K562 (cell line): ENCODE data around the gene MYO7A. TPM values are rescaled to one million over a fixed set of nuclear protein-coding genes. Genes with fewer than 3 reads are reported as not detected.

Experiments used
- ATAC-seq: fragments of 200-7000 bp; cut with Tn5 transposase; 3 replicates; pipeline ENCODE4 v1.9.1; 2020; ENCODE audit warnings: moderate library complexity
- BruUV-seq: library from RNA; stranded (reverse); fragments of 400-500 nt; replicated peaks from 2 replicates; lab custom pipeline; 2021; lab: Mats Ljungman, UMichigan
- CTCF ChIA-PET: fragments of 300-600 bp; formaldehyde crosslinking; extraction: SDS; loops from one replicate; lab custom pipeline; 2021; ENCODE audit warnings: low intra/inter-chr PET ratio; lab: Yijun Ruan, JAX
- POLR2A ChIA-PET: fragments of 300-600, 350-650 bp; sonication (Branson Sonifier 250); formaldehyde crosslinking; extraction: SDS; loops from one replicate; lab custom pipeline; 2021; ENCODE audit warnings: antibody characterized with exemption, inconsistent platforms; lab: Yijun Ruan, JAX
- DNase-seq, 4 experiments: peaks; one replicate each; pipeline versions ENCODE4 v3.0.0 to v3.0.0-alpha.2; 2011 to 2018; ENCODE audit warnings: low spot score in 3 of 4, mixed read lengths in 3 of 4; ENCODE audit errors: extremely low read depth in 1 of 4
- FAIRE-seq: peaks from 2 replicates; lab custom pipeline; 2011; peaks lifted over from hg19 to GRCh38; lab: Jason Lieb, UNC
- H2AFZ ChIP-seq: 2 replicates; pipeline ENCODE4 v1.6.0; 2011; ENCODE audit warnings: low read depth, low read length, control low read depth, inconsistent platforms
- H3K27ac ChIP-seq: fragments of 200-600 bp; 3 replicates; pipeline ENCODE4 v1.8.0; 2011; ENCODE audit warnings: low read depth, mild to moderate bottlenecking, control low read depth, inconsistent platforms, low read length, moderate library complexity, mixed read lengths; ENCODE audit errors: extremely low read depth
- H3K27me3 ChIP-seq, 2 experiments: fragments of 300-600 bp in 1 of 2; 2 replicates in 1 of 2; 3 replicates in 1 of 2; pipeline versions ENCODE4 v1.6.0 to v1.8.0; 2011; ENCODE audit warnings: inconsistent platforms in 2 of 2, low read length in 2 of 2, mild to moderate bottlenecking in 1 of 2, mixed read lengths in 1 of 2, moderate library complexity in 1 of 2; ENCODE audit not compliant: control insufficient read depth in 2 of 2, insufficient read depth in 2 of 2
- H3K36me3 ChIP-seq: fragments of 300-600 bp; 3 replicates; pipeline ENCODE4 v1.8.0; 2011; ENCODE audit warnings: mild to moderate bottlenecking, low read length, inconsistent platforms; ENCODE audit not compliant: control insufficient read depth, insufficient read depth
- H3K4me1 ChIP-seq, 2 experiments: fragments of 200-600 bp in 1 of 2; replicated peaks in 1 of 2; 2 replicates in 1 of 2; 3 replicates in 1 of 2; pipeline versions ENCODE4 v1.5.1 to v1.8.0; 2011; ENCODE audit warnings: inconsistent platforms in 2 of 2, low read length in 2 of 2, mild to moderate bottlenecking in 1 of 2, mixed read lengths in 1 of 2, moderate library complexity in 1 of 2; ENCODE audit not compliant: control insufficient read depth in 2 of 2, insufficient read depth in 2 of 2
- H3K4me2 ChIP-seq: 2 replicates; pipeline ENCODE4 v1.6.1; 2011; ENCODE audit warnings: low read length, control low read depth, inconsistent platforms, mixed read lengths; ENCODE audit not compliant: insufficient read depth
- H3K4me3 ChIP-seq: fragments of 200-600 bp; sonication (generic), shearing (Covaris generic); 2 replicates; pipeline ENCODE4 v1.5.1; 2016; ENCODE audit warnings: control low read depth, inconsistent platforms
- H3K79me2 ChIP-seq: fragments of 200-600 bp; 3 replicates; pipeline ENCODE4 v1.8.0; 2011; ENCODE audit warnings: low read length, inconsistent platforms; ENCODE audit not compliant: control insufficient read depth, insufficient read depth
- H3K9ac ChIP-seq, 2 experiments: 2 replicates each; pipeline versions ENCODE4 v1.6.0 to v1.6.1; 2011; ENCODE audit warnings: low read depth in 2 of 2, low read length in 2 of 2, control low read depth in 1 of 2, inconsistent platforms in 1 of 2, mild to moderate bottlenecking in 1 of 2, mixed read lengths in 1 of 2; ENCODE audit not compliant: insufficient read depth in 1 of 2
- H3K9me1 ChIP-seq: one replicate; pipeline ENCODE4 v1.6.0; 2011; ENCODE audit warnings: inconsistent platforms, mild to moderate bottlenecking, low read length, moderate library complexity; ENCODE audit not compliant: control insufficient read depth, insufficient read depth
- H3K9me3 ChIP-seq: replicated peaks from 2 replicates; pipeline ENCODE4 v1.5.1; 2011; ENCODE audit warnings: low read depth, low read length, inconsistent platforms; ENCODE audit not compliant: control insufficient read depth, insufficient read depth
- H4K20me1 ChIP-seq: replicated peaks from 2 replicates; pipeline ENCODE4 v1.6.1; 2011; ENCODE audit warnings: low read length, inconsistent platforms, mixed read lengths; ENCODE audit not compliant: control insufficient read depth, insufficient read depth
- GTF3C2 ChIP-seq: IDR thresholded peaks from 3 replicates; pipeline ENCODE4 v1.6.1; 2011; ENCODE audit warnings: borderline replicate concordance, mild to moderate bottlenecking, moderate library complexity; ENCODE audit not compliant: insufficient read length; ENCODE audit errors: extremely low read depth
- MAFG ChIP-seq: fragments of 450-650 bp; conservative IDR thresholded peaks from 2 replicates; pipeline ENCODE4 v1.6.1; 2016; ENCODE audit warnings: missing genetic modification characterization, missing compliant biosample characterization
- ZFP36 ChIP-seq: fragments of 150-350 bp; IDR thresholded peaks from 2 replicates; pipeline ENCODE4 v1.6.1; 2018; ENCODE audit warnings: low read length, low read depth; ENCODE audit not compliant: partially characterized antibody
- WGBS: fragments of 100-300 bp; shearing (Covaris generic); methylation state at CpG from one replicate; pipeline ENCODE4 v1.1.6; 2016; ENCODE audit warnings: low coverage, mixed read lengths; ENCODE audit not compliant: insufficient coverage; ENCODE audit errors: missing lambda C conversion rate; 5-methylcytosine and 5-hydroxymethylcytosine counted together
- in situ Hi-C: fragments of 300-500 bp; cut with MboI; formaldehyde crosslinking; loops from 4 replicates; pipeline ENCODE4 v1.15.0; 2018; ENCODE audit warnings: inconsistent platforms, mixed read lengths
- intact Hi-C: fragments of 100-400 bp; cut with micrococcal nuclease; formaldehyde crosslinking; loops from 2 replicates; pipeline ENCODE4 v1.14.2; 2022
- polyA plus RNA-seq, 8 experiments: library from polyadenylated mRNA; depleted of rRNA in 4 of 8; stranded (reverse) in 5 of 8; unstranded in 3 of 8; fragments of >200 nt; fragmentation: Nextera tagmentation in 2 of 8; fragmentation: Illumina TruSeq in 1 of 8; extraction: Ambion mirVana in 2 of 8; extraction: Trizol in 1 of 8; gene quantifications; 2 replicates each; pipeline versions ENCODE4 v1.2.1 to v1.2.3, GENCODE V29; 2011 to 2014; ENCODE audit warnings: inconsistent platforms in 1 of 8, missing spikeins in 1 of 8
- total RNA-seq, 7 experiments: library from RNA; depleted of rRNA in 6 of 7; stranded (reverse); fragments of >200 nt in 6 of 7; fragmentation: Illumina TruSeq in 2 of 7; extraction: Trizol in 2 of 7; gene quantifications; 2 replicates each; pipeline versions ENCODE4 v1.2.1 to v1.2.3, GENCODE V29; 2011 to 2021; ENCODE audit warnings: low replicate concordance in 1 of 7
- TF ChIP-seq, protein P1 (sequence below): IDR thresholded peaks from 2 replicates; pipeline ENCODE4 v1.6.1; 2014; ENCODE audit warnings: antibody characterized with exemption

Gene MYO7A
- total and polyA plus RNA-seq, 9 of the 15 experiments (the other 6 are each of a cell fraction or from before 2014, with no cell fraction given): 0.01 to 0.11 (median 0.07) TPM; not detected in 1

- Histone ChIP-seq H3K4me3 (no peak overlapping the region), H3K9me1 (no peaks in the 10 kb centered on the region), H3K27me3 (peaks cover 12 to 71% of the 10 kb centered on the region in 2 experiments; a peak in 4 of 5 replicates), H3K4me1 (peaks cover 0 to 17% of the 10 kb centered on the region in 2 experiments; a peak in 2 of 5 replicates), H3K4me2 (no peak overlapping the region), H2AFZ (no peak overlapping the region), H3K36me3 (no peaks in the 10 kb centered on the region), H3K79me2 (no peaks in the 10 kb centered on the region), H3K27ac (no peak overlapping the region), H3K9me3 (no peaks in the 10 kb centered on the region), H4K20me1 (no peaks in the 10 kb centered on the region), H3K9ac (no peak overlapping the region)
- BruUV-seq: no TSS peak
- ATAC-seq: no peak
- WGBS: 6% methylated on average over 3 of the region's 3 CpGs
- FAIRE-seq: no peak
- intact Hi-C loops (loop anchor here (2.0 to 5.0 kb wide), 2 partner anchors 20 to 189 kb away; no protein-coding TSS in a partner anchor), in situ Hi-C loops (no loop called here)
- TF ChIP-seq ZFP36 (peak; percentile 10), MAFG (tag) (no peak), GTF3C2 (no peak)
- TF ChIP-seq, protein P1, sequence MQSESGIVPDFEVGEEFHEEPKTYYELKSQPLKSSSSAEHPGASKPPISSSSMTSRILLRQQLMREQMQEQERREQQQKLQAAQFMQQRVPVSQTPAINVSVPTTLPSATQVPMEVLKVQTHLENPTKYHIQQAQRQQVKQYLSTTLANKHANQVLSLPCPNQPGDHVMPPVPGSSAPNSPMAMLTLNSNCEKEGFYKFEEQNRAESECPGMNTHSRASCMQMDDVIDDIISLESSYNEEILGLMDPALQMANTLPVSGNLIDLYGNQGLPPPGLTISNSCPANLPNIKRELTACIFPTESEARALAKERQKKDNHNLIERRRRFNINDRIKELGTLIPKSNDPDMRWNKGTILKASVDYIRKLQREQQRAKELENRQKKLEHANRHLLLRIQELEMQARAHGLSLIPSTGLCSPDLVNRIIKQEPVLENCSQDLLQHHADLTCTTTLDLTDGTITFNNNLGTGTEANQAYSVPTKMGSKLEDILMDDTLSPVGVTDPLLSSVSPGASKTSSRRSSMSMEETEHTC: no peak
- DNase-seq: no peak
- CTCF ChIA-PET: interaction anchor here (0.5 to 3.8 kb wide), 2 partner anchors 65 to 77 kb away, joined by 3 to 25 read pairs; no protein-coding TSS in a partner anchor
- POLR2A ChIA-PET: interaction anchor here (0.7 kb wide), 1 partner anchor 88 kb away, joined by 3 read pairs; no protein-coding TSS in a partner anchor
These were observed 16.8 kb upstream of the MYO7A start for GRCh38 chr11:77111277-77111676.
